ENCODE measurements around the gene RECK. TPM values are rescaled to one million over a fixed set of nuclear protein-coding genes. Genes with fewer than 3 reads are reported as not detected.
A peak's percentile ranks its signal among the peaks of the same experiment; 100 is the strongest.

The RECK gene
- total RNA-seq, 1 donor from 2014 or later: 15.1 TPM

- DNase-seq (ENCODE audit: low spot score in 2 of 2, unreplicated experiment in 2 of 2): peak in 1 of 2 experiments; percentile 46
- TF ChIP-seq CTCF (IDR thresholded peaks at IDR 0.05; ENCODE audit: unreplicated experiment): no peak
- H3K27me3 Mint-ChIP-seq (ENCODE audit: low read depth): peaks cover 33% of the 10 kb centered on the region
Observed at GRCh38 chr9:36136894-36137391, 100.2 kb downstream of the RECK start.

DNA sequence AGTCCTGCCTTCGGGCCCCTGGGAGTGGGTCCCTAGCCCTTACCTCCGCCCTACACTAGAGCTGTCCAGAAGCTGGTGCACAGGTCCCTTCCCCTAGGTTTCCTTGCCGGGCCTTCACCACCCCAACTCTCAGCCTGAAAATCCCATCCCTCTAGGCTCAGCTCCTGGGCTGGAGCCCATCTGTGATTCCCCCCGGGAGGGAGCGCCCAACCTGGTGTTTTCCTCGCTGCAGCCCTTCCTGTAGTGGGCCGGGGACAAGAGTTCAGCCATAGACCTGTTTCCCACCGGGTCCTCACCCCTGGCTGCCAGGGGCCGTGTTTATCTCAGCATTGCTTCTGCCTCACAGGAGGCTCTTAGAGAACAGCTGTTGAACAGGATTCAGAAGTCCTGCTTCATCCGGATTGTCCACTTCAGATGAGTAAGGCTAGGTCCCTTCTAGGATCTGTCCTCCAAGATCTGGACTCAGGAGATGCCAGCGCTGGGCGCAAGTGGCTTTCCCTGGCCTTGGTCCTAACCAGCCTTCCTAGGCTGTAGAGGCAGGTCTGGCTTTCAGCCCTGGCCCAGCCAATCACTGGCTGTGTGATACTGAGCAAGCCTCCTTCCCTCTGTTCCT, 100.8 kb downstream of the RECK start:
- Mint-ChIP-seq H3K9me3 (no peaks in the 10 kb centered on the region), H3K4me3 (peak overlapping the region; percentile 84), H3K27ac (peak overlapping the region; percentile 11), H3K4me1 (peaks cover 31% of the 10 kb centered on the region), H3K27me3 (ENCODE audit: low read depth) (peaks cover 33% of the 10 kb centered on the region), H3K36me3 (no peaks in the 10 kb centered on the region)
- no peak for DNase-seq (ENCODE audit: low spot score in 2 of 2, unreplicated experiment in 2 of 2)
- no peak for TF ChIP-seq CTCF (IDR thresholded peaks at IDR 0.05; ENCODE audit: unreplicated experiment)

More at GRCh38 chr9:36136894-36137391, 100.2 kb downstream of the RECK start:
- H3K36me3 Mint-ChIP-seq: no peaks in the 10 kb centered on the region
- peaks cover 28% of the 10 kb centered on the region for H3K4me1 Mint-ChIP-seq
- H3K27ac Mint-ChIP-seq: peak overlapping the region; percentile 11
- no peaks in the 10 kb centered on the region for H3K9me3 Mint-ChIP-seq
- H3K4me3 Mint-ChIP-seq: peak overlapping the region; percentile 84

DNA sequence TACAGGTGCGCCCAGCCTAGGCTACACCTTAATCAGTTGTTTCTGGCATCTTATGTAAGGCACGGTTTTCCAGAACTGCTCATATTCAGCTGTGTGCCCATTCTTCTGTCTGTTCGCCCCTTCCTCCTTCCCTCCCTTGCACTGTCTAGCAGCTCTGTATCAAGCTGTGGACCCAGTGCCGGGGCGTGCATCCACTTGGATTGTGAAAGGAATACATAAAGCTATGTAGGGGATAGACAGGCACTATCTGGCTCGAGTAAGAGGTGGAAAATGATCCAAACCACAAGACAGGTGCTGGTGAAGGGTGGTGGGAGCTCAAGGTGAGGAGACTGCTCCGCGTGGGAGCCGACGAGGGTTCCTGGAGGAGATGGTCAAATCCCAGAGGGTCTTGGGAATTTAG, 101.8 kb downstream of the RECK start:
- peak overlapping the region; percentile 27 for H3K4me3 Mint-ChIP-seq
- peaks cover 31% of the 10 kb centered on the region for H3K4me1 Mint-ChIP-seq
- no peaks in the 10 kb centered on the region for H3K36me3 Mint-ChIP-seq
- no peak for TF ChIP-seq CTCF (IDR thresholded peaks at IDR 0.05; ENCODE audit: unreplicated experiment)
- H3K27me3 Mint-ChIP-seq (ENCODE audit: low read depth): peaks cover 33% of the 10 kb centered on the region
- H3K9me3 Mint-ChIP-seq: no peaks in the 10 kb centered on the region
- H3K27ac Mint-ChIP-seq: no peak overlapping the region
- no peak for DNase-seq (ENCODE audit: low spot score in 2 of 2, unreplicated experiment in 2 of 2)

DNA sequence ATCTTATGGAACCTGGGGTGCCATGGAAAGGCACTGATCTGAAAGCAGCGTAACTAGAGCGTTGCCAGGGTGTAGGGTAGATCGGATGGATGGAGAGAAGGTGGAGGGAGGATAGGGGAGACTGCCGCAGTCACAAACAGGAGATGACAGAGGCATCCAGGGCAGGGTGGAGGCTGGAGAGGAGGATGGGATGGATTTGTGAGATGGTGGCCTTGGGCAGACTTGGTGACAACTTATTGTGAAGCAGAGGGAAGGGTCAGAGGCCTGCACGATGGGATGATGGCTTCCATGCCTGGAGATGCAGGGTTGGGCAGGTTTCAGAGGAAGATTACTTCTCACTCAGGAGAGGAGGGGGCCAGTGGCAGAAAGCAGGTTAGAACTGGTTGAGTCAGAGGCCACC, 102.2 kb downstream of the RECK start:
- no peak overlapping the region for H3K27ac Mint-ChIP-seq
- no peak for DNase-seq (ENCODE audit: low spot score in 2 of 2, unreplicated experiment in 2 of 2)
- no peak for TF ChIP-seq CTCF (IDR thresholded peaks at IDR 0.05; ENCODE audit: unreplicated experiment)
- H3K4me1 Mint-ChIP-seq: peaks cover 31% of the 10 kb centered on the region
- H3K27me3 Mint-ChIP-seq (ENCODE audit: low read depth): peaks cover 33% of the 10 kb centered on the region
- no peaks in the 10 kb centered on the region for H3K36me3 Mint-ChIP-seq
- no peaks in the 10 kb centered on the region for H3K9me3 Mint-ChIP-seq
- H3K4me3 Mint-ChIP-seq: no peak overlapping the region

- Mint-ChIP-seq H3K9me3 (peaks cover 3% of the 10 kb centered on the region), H3K36me3 (peaks cover 3% of the 10 kb centered on the region), H3K27ac (peak overlapping the region; percentile 2), H3K4me3 (no peak overlapping the region), H3K27me3 (ENCODE audit: low read depth) (peaks cover 26% of the 10 kb centered on the region), H3K4me1 (peaks cover 31% of the 10 kb centered on the region)
- no peak for TF ChIP-seq CTCF (IDR thresholded peaks at IDR 0.05; ENCODE audit: unreplicated experiment)
- no peak for DNase-seq (ENCODE audit: low spot score in 2 of 2, unreplicated experiment in 2 of 2)
Observed at GRCh38 chr9:36140086-36141084, 103.7 kb downstream of the RECK start.
